SH-SY5Y (cell line): Measurements from ENCODE around the gene TNRC18.

Experiments used
- GATA2 ChIP-seq: IDR thresholded peaks from 2 replicates; pipeline ENCODE4 v1.6.1; 2011; ENCODE audit warnings: mild to moderate bottlenecking, low read depth, low read length
- GATA3 ChIP-seq: IDR thresholded peaks from 2 replicates; pipeline ENCODE4 v1.6.1; 2011; ENCODE audit warnings: low read depth, mild to moderate bottlenecking, low read length, moderate library complexity

- TF ChIP-seq GATA2 (no peak), GATA3 (no peak)
Measured at GRCh38 chr7:5387711-5388245, 35.9 kb downstream of the TNRC18 start.
